Smooth muscle cell (in vitro differentiated cells): Measurements from ENCODE around the gene RAMP1. TPM values are rescaled to one million over a fixed set of nuclear protein-coding genes. Genes with fewer than 3 reads are reported as not detected.

ENCODE experiments used
- DNase-seq: peaks from one replicate; lab custom pipeline; 2025; ENCODE audit not compliant: unreplicated experiment; lab: John Stamatoyannopoulos, UW
- H2AFZ ChIP-seq: fragments of 200-600 bp; sonication (generic); 2 replicates; pipeline ENCODE4 v1.6.0; 2016; ENCODE audit warnings: antibody characterized with exemption, low read depth, mild to moderate bottlenecking
- H3F3A ChIP-seq: fragments of 200-600 bp; sonication (generic); 2 replicates; pipeline ENCODE4 v1.6.0; 2017; ENCODE audit warnings: antibody characterized with exemption, low read depth
- H3K27ac ChIP-seq: fragments of 200-600 bp; sonication (generic); 2 replicates; pipeline ENCODE4 v1.5.1; 2016; ENCODE audit warnings: low read depth, mild to moderate bottlenecking
- H3K27me3 ChIP-seq: fragments of 200-600 bp; sonication (generic); 2 replicates; pipeline ENCODE4 v1.6.1; 2016; ENCODE audit warnings: low read depth, mild to moderate bottlenecking
- H3K36me3 ChIP-seq: fragments of 200-600 bp; sonication (generic); 2 replicates; pipeline ENCODE4 v1.5.1; 2016; ENCODE audit warnings: low read depth
- H3K4me1 ChIP-seq: fragments of 200-600 bp; sonication (generic); 2 replicates; pipeline ENCODE4 v1.5.1; 2016; ENCODE audit warnings: low read depth
- H3K4me2 ChIP-seq: fragments of 200-600 bp; sonication (generic); 2 replicates; pipeline ENCODE4 v1.6.0; 2016; ENCODE audit warnings: mild to moderate bottlenecking
- H3K4me3 ChIP-seq: fragments of 200-600 bp; sonication (generic); 2 replicates; pipeline ENCODE4 v1.5.1; 2016; ENCODE audit warnings: mild to moderate bottlenecking
- H3K79me2 ChIP-seq: fragments of 200-600 bp; sonication (generic); 2 replicates; pipeline ENCODE4 v1.6.0; 2016; ENCODE audit warnings: low read depth, mild to moderate bottlenecking
- H3K9ac ChIP-seq: fragments of 200-600 bp; sonication (generic); 2 replicates; pipeline ENCODE4 v1.6.0; 2016; ENCODE audit warnings: low read depth
- H3K9me3 ChIP-seq: fragments of 200-600 bp; sonication (generic); replicated peaks from 2 replicates; pipeline ENCODE4 v1.5.1; 2016; ENCODE audit warnings: low read depth
- H4K20me1 ChIP-seq: fragments of 200-600 bp; sonication (generic); 2 replicates; pipeline ENCODE4 v1.6.0; 2016; ENCODE audit warnings: low read depth
- WGBS: methylation state at CpG from one replicate; pipeline ENCODE4 v1.1.7; 2016; ENCODE audit warnings: low lambda C conversion rate; 5-methylcytosine and 5-hydroxymethylcytosine counted together
- polyA plus RNA-seq: library from polyadenylated mRNA; unstranded; fragments of >200 nt; fragmentation: Nextera tagmentation; extraction: Ambion mirVana; gene quantifications from 2 replicates; pipeline ENCODE4 v1.2.1, GENCODE V29; 2016
- total RNA-seq: library from RNA; depleted of rRNA; stranded (reverse); fragments of >200 nt; gene quantifications from 2 replicates; pipeline ENCODE4 v1.2.3, GENCODE V29; 2014
- TF ChIP-seq, protein P1 (sequence below): fragments of 200-600 bp; sonication (generic); IDR thresholded peaks from 2 replicates; pipeline ENCODE4 v1.5.1; 2017; ENCODE audit warnings: borderline replicate concordance, mild to moderate bottlenecking, antibody characterized with exemption; ENCODE audit not compliant: insufficient read depth, poor library complexity, severe bottlenecking

RAMP1 gene
- total and polyA plus RNA-seq, 2 experiments from 2014 or later = 24.0 to 70.8 TPM

DNA sequence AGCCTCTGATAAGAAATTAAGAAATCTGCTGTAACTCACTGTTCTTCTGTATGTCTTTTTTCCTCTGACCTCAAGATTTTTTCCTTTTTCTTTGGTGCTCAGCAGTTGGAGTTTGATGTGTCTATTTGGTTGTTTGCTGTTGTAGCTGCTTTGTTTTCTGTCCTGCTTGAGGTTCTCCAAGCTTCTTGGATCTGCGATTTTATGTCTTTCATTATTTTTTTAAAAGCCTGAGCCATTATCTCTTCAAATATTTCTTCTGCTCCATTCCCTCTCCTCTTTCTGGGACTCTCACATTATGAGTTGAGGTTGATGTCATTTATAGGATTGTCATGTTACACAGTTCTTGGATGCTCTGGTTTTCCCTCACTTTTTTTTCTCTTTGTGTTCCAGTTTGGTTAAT, 47.7 kb downstream of the RAMP1 start:
- WGBS = 94% methylated on average over 1 of the region's 1 CpG
- no peaks in the 10 kb centered on the region for H3K79me2 ChIP-seq
- no peaks in the 10 kb centered on the region for H3K36me3 ChIP-seq
- no peak overlapping the region for H2AFZ ChIP-seq
- H3K9ac ChIP-seq = no peak overlapping the region
- H3K4me2 ChIP-seq = no peak overlapping the region
- H3K9me3 ChIP-seq = no peaks in the 10 kb centered on the region
- H4K20me1 ChIP-seq = no peaks in the 10 kb centered on the region
- no peaks in the 10 kb centered on the region for H3K27me3 ChIP-seq
- TF ChIP-seq, protein P1, sequence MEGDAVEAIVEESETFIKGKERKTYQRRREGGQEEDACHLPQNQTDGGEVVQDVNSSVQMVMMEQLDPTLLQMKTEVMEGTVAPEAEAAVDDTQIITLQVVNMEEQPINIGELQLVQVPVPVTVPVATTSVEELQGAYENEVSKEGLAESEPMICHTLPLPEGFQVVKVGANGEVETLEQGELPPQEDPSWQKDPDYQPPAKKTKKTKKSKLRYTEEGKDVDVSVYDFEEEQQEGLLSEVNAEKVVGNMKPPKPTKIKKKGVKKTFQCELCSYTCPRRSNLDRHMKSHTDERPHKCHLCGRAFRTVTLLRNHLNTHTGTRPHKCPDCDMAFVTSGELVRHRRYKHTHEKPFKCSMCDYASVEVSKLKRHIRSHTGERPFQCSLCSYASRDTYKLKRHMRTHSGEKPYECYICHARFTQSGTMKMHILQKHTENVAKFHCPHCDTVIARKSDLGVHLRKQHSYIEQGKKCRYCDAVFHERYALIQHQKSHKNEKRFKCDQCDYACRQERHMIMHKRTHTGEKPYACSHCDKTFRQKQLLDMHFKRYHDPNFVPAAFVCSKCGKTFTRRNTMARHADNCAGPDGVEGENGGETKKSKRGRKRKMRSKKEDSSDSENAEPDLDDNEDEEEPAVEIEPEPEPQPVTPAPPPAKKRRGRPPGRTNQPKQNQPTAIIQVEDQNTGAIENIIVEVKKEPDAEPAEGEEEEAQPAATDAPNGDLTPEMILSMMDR = no peak
- DNase-seq = no peak
- H3F3A ChIP-seq = peaks cover 5% of the 10 kb centered on the region
- H3K27ac ChIP-seq = no peak overlapping the region
- H3K4me1 ChIP-seq = no peaks in the 10 kb centered on the region
- no peak overlapping the region for H3K4me3 ChIP-seq

DNA sequence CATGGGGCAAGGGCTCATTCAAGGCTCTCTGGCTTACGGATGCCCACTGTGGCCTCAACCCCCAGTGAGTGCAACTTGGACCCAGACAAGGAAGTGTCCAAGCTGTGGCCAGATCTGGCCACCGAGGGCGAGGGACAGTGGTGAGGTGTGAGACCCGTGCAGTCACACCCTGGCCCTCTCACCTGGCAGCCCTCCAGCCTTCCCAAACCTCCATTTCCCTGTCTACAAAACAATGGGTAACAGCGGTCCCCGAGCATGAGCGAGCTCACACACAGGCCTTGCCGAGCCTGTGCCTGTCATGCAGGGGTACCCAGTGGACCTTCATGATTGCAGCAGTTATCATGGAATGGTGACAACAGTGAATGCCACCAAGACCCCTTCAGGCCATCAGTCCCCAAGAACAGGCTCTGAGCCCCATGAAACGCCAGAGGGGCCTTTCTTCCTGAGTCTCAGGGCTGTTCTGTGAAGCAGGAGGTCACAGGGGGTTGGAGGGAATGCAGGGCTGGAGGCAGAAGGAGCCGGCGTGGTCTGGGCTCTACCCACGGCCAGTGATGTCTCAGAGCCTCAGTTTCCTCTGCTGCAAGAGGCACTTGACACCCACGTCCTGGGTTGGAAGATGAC, 49.8 kb downstream of the RAMP1 start:
- Histone ChIP-seq H3K4me3 (no peak overlapping the region), H2AFZ (no peak overlapping the region), H3F3A (peaks cover 5% of the 10 kb centered on the region), H3K79me2 (no peaks in the 10 kb centered on the region), H3K36me3 (no peaks in the 10 kb centered on the region), H3K27ac (no peak overlapping the region), H3K9ac (no peak overlapping the region), H4K20me1 (no peaks in the 10 kb centered on the region), H3K4me2 (no peak overlapping the region), H3K27me3 (no peaks in the 10 kb centered on the region), H3K9me3 (no peaks in the 10 kb centered on the region), H3K4me1 (no peaks in the 10 kb centered on the region)
- TF ChIP-seq, protein P1 = no peak
- 95% methylated on average over 13 of the region's 13 CpGs for WGBS
- no peak for DNase-seq

DNA sequence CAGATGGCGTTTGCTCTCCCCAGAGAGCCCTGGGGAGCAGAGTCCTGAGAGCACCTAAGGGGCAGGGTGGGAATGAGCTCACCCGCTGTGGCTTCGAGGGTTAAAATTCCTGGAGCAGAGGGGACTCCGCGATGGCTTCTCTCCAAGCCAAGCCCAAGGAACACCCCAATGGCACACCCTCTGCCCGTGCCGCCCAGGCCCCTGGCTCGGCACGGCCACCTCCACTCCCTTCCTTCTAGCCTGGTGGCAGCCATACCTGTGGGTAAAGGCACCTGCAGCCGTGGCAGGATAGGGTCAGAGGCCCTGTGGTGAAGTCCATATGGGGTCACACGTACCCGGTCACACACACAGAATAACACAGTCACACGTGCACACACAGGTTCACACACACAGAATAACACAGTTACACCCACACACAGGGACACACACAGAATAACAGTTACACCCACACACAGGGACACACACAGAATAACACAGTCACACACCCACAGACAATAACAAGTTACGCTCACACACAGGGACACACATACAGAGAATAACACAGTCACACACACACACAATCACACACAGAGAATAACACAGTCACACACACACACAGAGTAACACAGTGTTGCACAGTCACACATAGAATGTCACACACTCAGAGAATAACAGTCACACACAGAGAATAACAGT, 50.5 kb downstream of the RAMP1 start:
- H3K27ac ChIP-seq = no peak overlapping the region
- no peaks in the 10 kb centered on the region for H3F3A ChIP-seq
- H3K36me3 ChIP-seq = no peaks in the 10 kb centered on the region
- H3K4me1 ChIP-seq = no peaks in the 10 kb centered on the region
- no peaks in the 10 kb centered on the region for H3K79me2 ChIP-seq
- H3K9ac ChIP-seq = no peak overlapping the region
- 98% methylated on average over 11 of the region's 14 CpGs for WGBS
- no peaks in the 10 kb centered on the region for H3K27me3 ChIP-seq
- H4K20me1 ChIP-seq = no peaks in the 10 kb centered on the region
- no peaks in the 10 kb centered on the region for H3K9me3 ChIP-seq
- no peak overlapping the region for H3K4me3 ChIP-seq
- H3K4me2 ChIP-seq = no peak overlapping the region
- TF ChIP-seq, protein P1 = no peak
- DNase-seq = no peak
- no peak overlapping the region for H2AFZ ChIP-seq
